ENCODE measurements around the gene LCN12.
A peak's percentile ranks its signal among the peaks of the same experiment; 100 is the strongest.

The LCN12 gene

GRCh38 chr9:136974817-136975535, 22.9 kb downstream of the LCN12 start:
- DNase-seq (ENCODE audit: low read depth): no peak

DNA sequence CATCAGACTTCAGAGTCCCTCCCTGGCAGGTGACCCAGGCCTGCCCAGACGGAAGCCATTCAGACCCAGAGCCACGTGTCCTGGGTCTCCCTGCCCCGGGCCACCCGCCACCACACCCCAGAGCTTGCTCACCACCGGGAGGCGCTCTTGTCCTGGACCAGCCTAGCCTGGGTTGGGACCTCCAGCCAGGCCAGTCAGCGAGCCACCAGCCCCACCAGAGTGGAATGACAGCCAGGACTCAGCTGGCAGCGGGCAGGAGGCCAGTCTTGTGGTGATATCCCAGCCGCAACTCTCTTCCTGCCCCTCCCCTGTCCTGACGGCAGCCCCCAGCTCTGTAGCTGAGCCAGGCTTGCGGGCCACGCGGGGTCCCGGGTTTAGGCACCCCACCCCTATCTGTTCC, 23.6 kb downstream of the LCN12 start:
- DNase-seq (ENCODE audit: low read depth): no peak

GRCh38 chr9:136977223-136977622, 25.1 kb downstream of the LCN12 start, which contains the start of gene PTGDS:
Gene PTGDS, plus strand, starts transcription at chr9:136977504. Its CDS starts 75 bp downstream, at chr9:136977579.
- DNase-seq (ENCODE audit: low read depth): no peak

GRCh38 chr9:136977649-136978072, 25.6 kb downstream of the LCN12 start:
- DNase-seq (ENCODE audit: low read depth): no peak

DNA sequence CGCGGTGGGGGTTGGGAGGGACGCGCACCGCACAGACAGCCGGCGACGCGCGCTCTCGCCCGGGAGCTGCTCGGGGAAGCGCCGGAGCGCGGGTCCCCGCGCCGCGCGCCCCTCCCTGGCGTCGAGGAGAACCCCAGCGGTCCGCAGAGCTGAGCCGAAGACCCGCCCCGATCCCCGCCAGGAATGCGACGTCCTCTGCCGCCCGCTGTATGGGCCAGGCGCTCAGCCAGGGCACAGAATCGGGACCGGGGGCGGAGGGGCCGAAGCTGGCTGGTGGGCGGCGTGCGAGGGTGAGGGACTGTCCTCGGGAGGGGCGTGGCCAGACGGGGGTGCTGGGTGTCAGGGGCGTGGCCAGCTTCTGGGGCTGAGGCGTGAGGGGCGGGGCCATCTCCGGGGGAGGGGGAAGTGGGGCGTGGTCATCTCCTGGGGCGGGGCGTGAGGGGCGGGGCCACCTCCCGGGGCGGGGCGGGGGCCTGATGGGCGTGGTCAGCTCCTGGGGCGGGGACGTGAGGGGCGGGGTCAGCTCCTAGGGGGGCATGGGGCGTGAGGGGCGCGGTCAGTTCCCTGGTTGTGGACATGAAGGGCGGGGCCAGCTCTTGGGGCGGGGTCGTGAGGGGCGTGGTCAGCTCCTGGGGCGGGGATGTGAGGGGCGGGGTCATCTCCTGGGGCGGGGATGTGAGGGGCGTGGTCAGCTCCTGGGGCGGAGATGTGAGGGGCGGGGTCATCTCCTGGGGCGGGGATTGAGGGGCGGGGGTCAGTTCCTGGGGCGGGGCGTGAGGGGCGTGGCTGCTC, 26.2 kb downstream of the LCN12 start:
- peak; percentile 53 for DNase-seq (ENCODE audit: low read depth)

DNA sequence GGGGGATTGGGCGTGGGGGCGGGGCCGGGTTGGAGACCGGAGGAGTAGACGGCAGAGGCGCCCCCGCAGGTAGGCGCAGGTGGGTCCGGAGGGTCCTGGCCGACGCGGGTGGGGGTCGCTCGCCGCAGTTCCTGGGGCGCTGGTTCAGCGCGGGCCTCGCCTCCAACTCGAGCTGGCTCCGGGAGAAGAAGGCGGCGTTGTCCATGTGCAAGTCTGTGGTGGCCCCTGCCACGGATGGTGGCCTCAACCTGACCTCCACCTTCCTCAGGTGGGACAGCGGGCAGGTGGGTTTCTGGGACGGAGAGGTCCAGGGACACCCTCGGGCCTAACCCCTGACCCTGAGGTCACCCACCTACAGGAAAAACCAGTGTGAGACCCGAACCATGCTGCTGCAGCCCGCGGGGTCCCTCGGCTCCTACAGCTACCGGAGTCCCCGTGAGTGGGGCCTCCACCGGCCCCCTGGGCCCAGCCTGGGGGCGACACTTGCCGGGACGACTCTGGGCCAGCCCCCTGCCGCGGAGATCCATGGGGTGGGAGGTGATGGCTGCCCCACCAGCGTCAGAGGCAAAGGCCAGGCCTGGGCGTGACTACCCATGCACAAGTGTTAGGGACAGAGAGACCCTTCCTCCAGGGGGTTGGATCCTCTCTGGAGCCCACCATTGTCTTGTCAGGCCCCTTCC, 26.9 kb downstream of the LCN12 start:
- DNase-seq (ENCODE audit: low read depth): no peak

- DNase-seq (ENCODE audit: low read depth): no peak
Measured at GRCh38 chr9:136979769-136980587, 27.9 kb downstream of the LCN12 start.

DNA sequence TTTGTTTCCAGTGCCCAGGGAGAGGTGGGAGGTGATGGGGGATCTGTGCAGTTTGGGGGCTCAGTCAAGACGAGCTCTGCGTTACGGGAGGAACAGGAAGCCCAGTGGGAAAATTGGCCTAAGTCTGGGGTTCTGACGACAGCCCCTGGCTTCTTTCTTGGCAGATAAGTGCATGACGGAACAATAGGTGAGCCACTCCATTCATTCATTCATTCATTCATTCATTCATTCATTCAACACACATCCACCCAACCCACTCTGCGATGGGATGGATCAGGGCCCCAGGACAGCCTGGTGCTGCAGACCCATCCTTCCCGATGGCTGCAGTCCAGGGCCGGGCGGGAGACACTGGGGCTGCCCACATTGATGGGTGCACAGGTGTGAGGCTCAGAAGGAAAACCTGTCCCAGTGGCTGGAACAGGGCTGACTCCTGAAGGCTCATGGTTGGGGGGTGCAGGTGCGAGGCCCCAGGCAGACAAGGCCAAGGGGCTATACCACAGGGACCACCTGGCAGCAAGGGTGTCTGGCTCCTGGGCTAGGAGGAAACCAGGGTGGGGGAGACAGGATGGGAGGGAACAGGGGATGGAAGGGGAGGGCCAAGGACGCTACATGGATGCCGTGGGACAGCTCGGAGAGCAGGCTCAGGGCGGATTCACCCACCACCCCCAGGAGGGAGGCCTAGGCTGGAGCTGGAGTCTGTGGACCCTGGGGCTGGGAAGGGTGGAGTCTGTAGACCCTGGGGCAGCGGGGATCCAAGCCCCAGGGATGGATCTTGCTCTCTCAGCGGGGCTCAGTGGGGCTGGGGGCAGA, 28.8 kb downstream of the LCN12 start:
- DNase-seq (ENCODE audit: low read depth): no peak

DNA sequence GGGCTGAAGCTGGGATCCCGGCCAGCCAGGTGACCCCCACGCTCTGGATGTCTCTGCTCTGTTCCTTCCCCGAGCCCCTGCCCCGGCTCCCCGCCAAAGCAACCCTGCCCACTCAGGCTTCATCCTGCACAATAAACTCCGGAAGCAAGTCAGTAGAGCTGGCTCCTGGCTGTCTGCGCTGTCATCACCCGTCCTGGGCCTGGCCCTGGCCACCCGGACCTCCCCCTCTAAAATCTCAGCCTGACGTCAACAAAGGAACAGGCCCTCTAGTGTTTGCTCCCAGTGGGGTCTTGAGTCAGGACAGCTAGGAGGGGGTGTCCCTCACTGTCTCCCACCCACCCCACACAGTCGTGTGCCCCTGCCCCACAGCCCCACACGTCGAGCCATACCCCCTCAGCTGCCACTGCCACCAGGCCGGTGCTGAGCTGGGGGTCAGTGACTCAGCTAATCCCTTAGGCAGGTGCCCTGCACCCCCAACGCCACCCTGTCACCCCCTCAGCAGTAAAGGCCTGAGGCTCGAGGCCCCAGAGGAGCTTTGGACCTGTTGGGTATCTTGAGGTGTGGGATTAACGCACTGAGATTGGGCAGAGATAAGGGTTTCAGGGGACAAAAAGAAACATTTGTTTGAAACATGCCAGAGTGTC, 29.6 kb downstream of the LCN12 start:
- DNase-seq (ENCODE audit: low read depth): no peak

- DNase-seq (ENCODE audit: low read depth): no peak
Measured at GRCh38 chr9:136982232-136983051, 30.4 kb downstream of the LCN12 start, which contains the start of gene LCNL1. Gene LCNL1, plus strand, starts transcription at chr9:136982993. Its CDS starts 594 bp downstream, at chr9:136983587.

DNA sequence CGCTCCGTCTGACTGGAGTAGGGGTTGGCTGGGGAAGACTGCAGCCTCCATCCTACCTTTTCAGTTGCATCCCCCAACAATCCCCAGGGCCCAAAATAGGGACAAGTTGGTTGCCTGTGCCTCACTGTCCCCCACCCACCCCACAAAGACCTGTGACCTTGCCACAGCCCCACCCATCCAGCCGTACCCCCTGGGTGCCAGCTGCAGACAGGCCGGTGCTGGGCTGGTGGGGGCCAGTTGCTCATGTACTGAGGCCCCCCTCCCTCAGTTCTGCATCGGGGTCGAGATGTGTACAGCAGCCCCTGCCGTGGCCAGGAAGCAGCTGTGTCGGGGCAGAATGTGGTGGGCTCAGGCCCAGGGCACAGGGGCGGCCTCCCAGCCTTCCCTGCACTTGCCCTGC, 31.1 kb downstream of the LCN12 start:
- DNase-seq (ENCODE audit: low read depth): no peak

DNA sequence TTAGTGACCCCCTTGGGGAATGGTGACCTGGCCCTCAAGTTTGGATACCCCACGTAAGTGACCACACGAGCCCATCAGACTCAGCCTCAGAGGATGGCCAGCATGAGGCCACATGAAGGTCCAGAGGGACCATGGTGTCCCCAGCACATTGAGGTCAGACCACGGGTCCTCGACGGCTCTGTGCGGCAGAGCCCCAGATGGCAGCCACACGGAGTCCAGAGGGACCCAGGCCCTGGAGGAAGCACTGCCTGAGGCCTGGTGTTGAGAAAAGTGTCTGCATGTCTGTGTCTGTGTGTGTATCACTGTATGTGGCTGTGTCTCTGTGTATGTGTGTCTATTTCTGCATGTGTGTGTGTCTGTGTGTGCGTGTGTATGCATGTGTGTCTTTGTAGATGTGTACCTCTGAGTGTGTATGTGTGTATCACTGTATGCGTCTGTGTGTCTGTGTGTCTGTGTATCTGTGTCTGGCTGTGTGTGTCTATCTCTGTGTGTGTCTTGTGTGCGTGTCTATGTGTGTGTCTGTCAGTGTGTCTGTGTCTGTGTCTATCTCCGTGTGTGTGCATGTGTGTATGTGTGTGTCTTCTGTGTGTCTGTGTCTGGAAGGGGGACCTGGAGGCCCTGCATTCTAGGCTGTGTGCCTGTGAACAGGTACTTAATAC, 31.7 kb downstream of the LCN12 start:
- no peak for DNase-seq (ENCODE audit: low read depth)

- no peak for DNase-seq (ENCODE audit: low read depth)
Measured at GRCh38 chr9:136984464-136985026, 32.5 kb downstream of the LCN12 start.

- no peak for DNase-seq (ENCODE audit: low read depth)
Measured at GRCh38 chr9:136985027-136985602, 33.0 kb downstream of the LCN12 start.

DNA sequence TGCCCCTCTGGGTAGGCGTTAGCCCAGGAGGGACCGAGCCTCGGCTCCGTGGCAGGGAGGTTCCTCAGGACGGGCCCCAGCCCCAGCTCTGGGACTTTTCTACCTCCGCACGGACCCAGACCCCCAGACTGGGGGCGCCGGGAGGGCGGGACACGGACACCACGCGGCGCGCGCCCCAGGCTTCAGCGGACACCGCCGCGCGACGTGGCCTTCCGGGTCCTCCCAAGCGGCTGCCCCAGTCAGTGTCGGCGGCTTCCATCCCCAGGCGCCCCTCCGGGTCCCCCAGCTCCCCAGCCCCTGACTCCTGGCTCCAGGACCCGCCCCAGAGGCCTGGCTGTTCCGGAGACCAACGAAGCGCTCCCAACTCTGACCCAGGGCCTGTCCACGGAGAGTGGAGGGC, 33.8 kb downstream of the LCN12 start:
- no peak for DNase-seq (ENCODE audit: low read depth)

GRCh38 chr9:136988872-136989271, 36.8 kb downstream of the LCN12 start:
- DNase-seq (ENCODE audit: low read depth): no peak

DNA sequence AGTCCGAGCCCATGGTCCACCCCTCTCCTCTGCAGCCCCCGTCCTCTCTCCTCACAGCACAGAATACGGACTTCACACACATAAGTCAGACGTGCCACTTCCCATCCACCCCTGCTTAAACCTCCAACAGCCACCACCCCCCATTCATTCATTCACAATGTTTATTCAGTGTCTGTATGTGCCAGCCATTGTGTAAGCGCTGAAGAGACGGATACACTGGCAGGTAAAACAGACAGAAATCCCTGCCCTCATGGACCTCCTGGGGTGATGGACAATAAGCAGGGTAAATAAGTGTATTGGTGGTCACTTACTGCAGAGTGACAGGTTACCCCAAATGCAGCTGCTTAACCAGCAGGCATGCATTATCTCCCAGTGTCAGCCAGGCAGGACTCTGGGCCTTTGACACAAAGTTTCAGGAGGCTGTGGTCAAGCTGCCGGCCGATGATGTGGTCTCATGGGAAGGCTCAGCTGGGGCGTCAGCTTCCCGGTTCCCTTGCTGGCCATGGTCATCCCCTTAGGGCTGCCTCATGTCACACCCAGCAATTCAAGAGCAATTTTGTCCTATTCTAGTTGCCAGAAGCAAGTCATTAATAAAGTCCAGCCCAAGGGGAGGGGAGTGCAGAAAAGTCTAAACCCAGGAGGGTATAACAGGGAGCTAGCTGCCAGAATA, 38.3 kb downstream of the LCN12 start:
- DNase-seq (ENCODE audit: low read depth): no peak
